CD14-positive monocyte (primary cell): ENCODE data around the gene CMC2. TPM values are rescaled to one million over a fixed set of nuclear protein-coding genes. Genes with fewer than 3 reads are reported as not detected.

Source experiments
- DNase-seq, 3 donors: peaks; one replicate each; pipeline ENCODE4 v3.0.0-alpha.2; 2011 to 2022
- H2AFZ ChIP-seq: 2 replicates; pipeline ENCODE4 v1.6.0; 2012; ENCODE audit warnings: mild to moderate bottlenecking, low read depth, low read length, inconsistent platforms; ENCODE audit not compliant: insufficient read depth, poor library complexity, severe bottlenecking
- H3K27ac ChIP-seq, 2 donors: 1 replicate in 1 of 2; 2 replicates in 1 of 2; pipeline ENCODE4 v1.5.1; 2012 to 2013; ENCODE audit warnings: low read length in 2 of 2, control low read depth in 1 of 2, inconsistent platforms in 1 of 2, low read depth in 1 of 2, mild to moderate bottlenecking in 1 of 2
- H3K27me3 ChIP-seq, 2 donors: one replicate each; pipeline versions ENCODE4 v1.6.0 to v1.6.1; 2011 to 2013; ENCODE audit warnings: low read length in 2 of 2; ENCODE audit not compliant: control insufficient read depth in 2 of 2, insufficient read depth in 2 of 2
- H3K36me3 ChIP-seq, 2 donors: replicated peaks in 1 of 2; 1 replicate in 1 of 2; 2 replicates in 1 of 2; pipeline versions ENCODE4 v1.5.1 to v1.6.1; 2012 to 2013; ENCODE audit warnings: low read length in 2 of 2, control low read depth in 1 of 2, inconsistent platforms in 1 of 2, mild to moderate bottlenecking in 1 of 2; ENCODE audit not compliant: insufficient read depth in 2 of 2, control insufficient read depth in 1 of 2
- H3K4me1 ChIP-seq, 2 donors: 1 replicate in 1 of 2; 2 replicates in 1 of 2; pipeline versions ENCODE4 v1.5.1 to v1.6.1; 2012 to 2013; ENCODE audit warnings: low read length in 2 of 2, control low read depth in 1 of 2, inconsistent platforms in 1 of 2, mild to moderate bottlenecking in 1 of 2, moderate library complexity in 1 of 2; ENCODE audit not compliant: insufficient read depth in 2 of 2, control insufficient read depth in 1 of 2
- H3K4me2 ChIP-seq: replicated peaks from 2 replicates; pipeline ENCODE3; 2012; ENCODE audit warnings: low read length, moderate library complexity, mild to moderate bottlenecking; ENCODE audit not compliant: poor library complexity, severe bottlenecking; ENCODE audit errors: extremely low read depth
- H3K4me3 ChIP-seq, 3 experiments: fragments of 200-600 bp in 1 of 3; sonication (generic) in 1 of 3; replicated peaks in 1 of 3; 1 replicate in 2 of 3; 2 replicates in 1 of 3; pipeline ENCODE4 v1.5.1; 2011 to 2013; ENCODE audit warnings: low read length in 3 of 3, mild to moderate bottlenecking in 3 of 3, control low read depth in 2 of 3, low read depth in 2 of 3, inconsistent platforms in 1 of 3, moderate library complexity in 1 of 3
- H3K79me2 ChIP-seq: 2 replicates; pipeline ENCODE4 v1.6.0; 2012; ENCODE audit warnings: mild to moderate bottlenecking, control low read depth, inconsistent platforms, low read length, moderate library complexity; ENCODE audit not compliant: insufficient read depth
- H3K9ac ChIP-seq: 2 replicates; pipeline ENCODE4 v1.6.0; 2017; ENCODE audit warnings: low read length, mild to moderate bottlenecking; ENCODE audit not compliant: insufficient read depth, poor library complexity, severe bottlenecking
- H3K9me3 ChIP-seq, 2 donors: replicated peaks in 1 of 2; 1 replicate in 1 of 2; 2 replicates in 1 of 2; pipeline versions ENCODE4 v1.5.1 to v1.6.1; 2012 to 2013; ENCODE audit warnings: low read length in 2 of 2, control low read depth in 1 of 2; ENCODE audit not compliant: control insufficient read depth in 1 of 2, insufficient read depth in 1 of 2
- H4K20me1 ChIP-seq: 2 replicates; pipeline ENCODE4 v1.6.0; 2012; ENCODE audit warnings: mild to moderate bottlenecking, low read length, control low read depth, moderate library complexity; ENCODE audit not compliant: insufficient read depth
- H3K27ac Mint-ChIP-seq, 7 donors: one replicate each; pipeline ENCODE4 v1.8.0; 2020; ENCODE audit warnings: mild to moderate bottlenecking in 7 of 7, mixed read lengths in 7 of 7, moderate library complexity in 6 of 7, inconsistent platforms in 2 of 7
- H3K27me3 Mint-ChIP-seq, 3 donors: one replicate each; pipeline ENCODE4 v1.8.0; 2021 to 2022; ENCODE audit warnings: low read depth in 3 of 3, mild to moderate bottlenecking in 3 of 3, mixed read lengths in 3 of 3, moderate library complexity in 3 of 3, inconsistent platforms in 1 of 3
- H3K36me3 Mint-ChIP-seq, 2 donors: one replicate each; pipeline ENCODE4 v1.8.0; 2020; ENCODE audit warnings: mixed read lengths in 2 of 2, inconsistent platforms in 1 of 2, mild to moderate bottlenecking in 1 of 2
- H3K4me1 Mint-ChIP-seq: one replicate; pipeline ENCODE4 v1.8.0; 2020; ENCODE audit warnings: mild to moderate bottlenecking, mixed read lengths
- H3K4me3 Mint-ChIP-seq, 2 donors: one replicate each; pipeline ENCODE4 v1.8.0; 2020; ENCODE audit warnings: mild to moderate bottlenecking in 2 of 2, mixed read lengths in 2 of 2, moderate library complexity in 1 of 2
- H3K9me3 Mint-ChIP-seq, 7 donors: one replicate each; pipeline ENCODE4 v1.8.0; 2020 to 2022; ENCODE audit warnings: mixed read lengths in 7 of 7, mild to moderate bottlenecking in 6 of 7, moderate library complexity in 6 of 7, inconsistent platforms in 2 of 7
- CTCF ChIP-seq: fragments of 200-600 bp; IDR thresholded peaks from one replicate; pipeline ENCODE4 v1.8.0; 2022; ENCODE audit warnings: antibody characterized with exemption, mild to moderate bottlenecking
- WGBS: methylation state at CpG from one replicate; pipeline ENCODE4 v1.1.5; 2013; ENCODE audit warnings: missing lambda C conversion rate; ENCODE audit not compliant: insufficient coverage; 5-methylcytosine and 5-hydroxymethylcytosine counted together
- intact Hi-C, 2 donors: fragments of 100-400 bp; cut with micrococcal nuclease; formaldehyde crosslinking; loops; one replicate each; pipeline versions ENCODE4 v1.15.0 to v1.15.1; 2023
- polyA plus RNA-seq, 3 donors: library from polyadenylated mRNA; depleted of rRNA in 1 of 3; unstranded in 2 of 3; stranded (reverse) in 1 of 3; fragments of 300-500 nt in 2 of 3; fragments of >200 nt in 1 of 3; fragmentation: Illumina TruSeq in 2 of 3; gene quantifications; 1 replicate in 2 of 3; 2 replicates in 1 of 3; pipeline ENCODE4 v1.2.3, GENCODE V29; 2012 to 2021

CMC2 gene
- polyA plus RNA-seq, 3 donors = 55.3 to 79.5 (median 70.7) TPM

- Histone ChIP-seq H3K9me3 (no peaks in the 10 kb centered on the region), H3K4me2 (peak overlapping the region; percentile 92), H4K20me1 (no peaks in the 10 kb centered on the region), H3K27me3 (no peaks in the 10 kb centered on the region), H2AFZ (peak overlapping the region; percentile 85), H3K4me3 (peak overlapping the region; percentile 56 to 95 (median 76)), H3K4me1 (peaks cover 29 to 37% of the 10 kb centered on the region in 2 donors), H3K79me2 (peaks cover 88% of the 10 kb centered on the region), H3K27ac (peak overlapping the region; percentile 90 to 98), H3K36me3 (peaks cover 0 to 1% of the 10 kb centered on the region in 2 donors), H3K9ac (peak overlapping the region; percentile 87)
- H3K9me3 Mint-ChIP-seq = no peaks in the 10 kb centered on the region
- DNase-seq = no peak
- intact Hi-C loops = loop anchor here (2.0 to 10.0 kb wide), 5 partner anchors 91 to 739 kb away; partner anchors contain the start of genes GCSH (in 2 of the 2), DYNLRB2 (in 1 of the 2) and GAN (in 1 of the 2)
- H3K36me3 Mint-ChIP-seq = peaks cover 0 to 1% of the 10 kb centered on the region in 2 donors
- peak overlapping the region; percentile 91 to 98 for H3K4me3 Mint-ChIP-seq
- H3K4me1 Mint-ChIP-seq = peaks cover 42% of the 10 kb centered on the region
- H3K27me3 Mint-ChIP-seq = peaks cover 0 to 2% (median 0%) of the 10 kb centered on the region in 3 donors
- WGBS = 54% methylated on average over 7 of the region's 18 CpGs
- H3K27ac Mint-ChIP-seq = peak overlapping the region; percentile 99 to 100 (median 100)
- TF ChIP-seq CTCF = no peak
These were observed 999 bp downstream of the CMC2 start for GRCh38 chr16:81005610-81006161.

- no peaks in the 10 kb centered on the region for H3K9me3 Mint-ChIP-seq
- Histone ChIP-seq H4K20me1 (no peaks in the 10 kb centered on the region), H3K79me2 (peaks cover 88% of the 10 kb centered on the region), H3K4me1 (peaks cover 29 to 37% of the 10 kb centered on the region in 2 donors), H3K27ac (peak overlapping the region in 1 of 2 donors; percentile 74), H3K9ac (peak overlapping the region; percentile 53), H3K4me3 (peak overlapping the region; percentile 45 to 88 (median 88)), H3K4me2 (peak overlapping the region; percentile 83), H3K36me3 (no peaks in the 10 kb centered on the region), H3K27me3 (no peaks in the 10 kb centered on the region), H3K9me3 (no peaks in the 10 kb centered on the region), H2AFZ (peak overlapping the region; percentile 52)
- peak overlapping the region; percentile 76 to 87 for H3K4me3 Mint-ChIP-seq
- WGBS = 73% methylated on average over 6 of the region's 14 CpGs
- no peaks in the 10 kb centered on the region for H3K36me3 Mint-ChIP-seq
- intact Hi-C loops = loop anchor here (5.0 to 10.0 kb wide), 5 partner anchors 33 to 740 kb away; partner anchors contain the start of genes ATMIN (in 1 of the 2), DYNLRB2 (in 1 of the 2), GAN (in 1 of the 2) and GCSH (in 1 of the 2)
- peak; percentile 26 to 66 (median 44) for DNase-seq
- H3K4me1 Mint-ChIP-seq = peaks cover 40% of the 10 kb centered on the region
- H3K27ac Mint-ChIP-seq = peak overlapping the region in 6 of 7 donors; percentile 76 to 95 (median 86)
- TF ChIP-seq CTCF = peak; percentile 86
- H3K27me3 Mint-ChIP-seq = peaks cover 0 to 2% (median 0%) of the 10 kb centered on the region in 3 donors
These were observed 1.9 kb downstream of the CMC2 start for GRCh38 chr16:81004646-81005353.
